ENCODE measurements around the gene ZPR1. TPM values are rescaled to one million over a fixed set of nuclear protein-coding genes. Genes with fewer than 3 reads are reported as not detected.

ZPR1 gene
- total and polyA plus RNA-seq, 10 donors, result 16.2 to 47.6 (median 23.4) TPM

DNA sequence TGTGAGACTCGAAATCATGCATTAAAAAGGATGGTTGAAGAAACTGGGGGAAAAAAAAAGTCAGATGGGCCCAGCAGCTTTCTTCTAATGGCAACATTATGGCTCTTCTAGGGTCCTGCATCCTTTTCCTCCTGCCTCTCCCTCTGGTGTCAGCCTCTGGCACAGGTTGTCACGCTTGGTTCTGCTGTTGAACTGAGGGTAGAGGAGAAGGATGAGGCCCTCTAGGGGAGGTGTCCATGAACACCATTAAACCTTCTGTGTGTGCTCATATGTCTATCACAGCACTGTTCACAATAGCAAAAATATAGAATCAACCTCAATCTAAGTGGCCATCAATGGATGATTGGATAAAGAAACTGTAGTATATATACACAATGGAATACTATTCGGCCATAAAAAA, 51.1 kb downstream of the ZPR1 start:
- Histone ChIP-seq H3K27ac (no peak overlapping the region), H3K27me3 (replicated peaks in 1 of 7) (peaks cover 0 to 7% (median 0%) of the 10 kb centered on the region in 7 donors), H3K9me3 (no peaks in the 10 kb centered on the region), H3K36me3 (no peaks in the 10 kb centered on the region), H3K4me1 (peaks cover 0 to 9% (median 6%) of the 10 kb centered on the region in 6 donors), H3K4me3 (no peak overlapping the region)
- DNase-seq, result peak; percentile 9
- TF ChIP-seq CTCF (IDR thresholded peaks at IDR 0.05 in 8 of 11, conservative IDR thresholded peaks at IDR 0.05 in 3 of 11) (no peak), POLR2AphosphoS5 (IDR thresholded peaks at IDR 0.05) (no peak), POLR2A (IDR thresholded peaks at IDR 0.05) (no peak)
- intact Hi-C loops (cut with DNase I; ENCODE audit: low total_unique reads), result no loop called here
- 85 to 97% (median 90%) methylated on average over 3 of the region's 3 CpGs for WGBS, 5 donors

DNA sequence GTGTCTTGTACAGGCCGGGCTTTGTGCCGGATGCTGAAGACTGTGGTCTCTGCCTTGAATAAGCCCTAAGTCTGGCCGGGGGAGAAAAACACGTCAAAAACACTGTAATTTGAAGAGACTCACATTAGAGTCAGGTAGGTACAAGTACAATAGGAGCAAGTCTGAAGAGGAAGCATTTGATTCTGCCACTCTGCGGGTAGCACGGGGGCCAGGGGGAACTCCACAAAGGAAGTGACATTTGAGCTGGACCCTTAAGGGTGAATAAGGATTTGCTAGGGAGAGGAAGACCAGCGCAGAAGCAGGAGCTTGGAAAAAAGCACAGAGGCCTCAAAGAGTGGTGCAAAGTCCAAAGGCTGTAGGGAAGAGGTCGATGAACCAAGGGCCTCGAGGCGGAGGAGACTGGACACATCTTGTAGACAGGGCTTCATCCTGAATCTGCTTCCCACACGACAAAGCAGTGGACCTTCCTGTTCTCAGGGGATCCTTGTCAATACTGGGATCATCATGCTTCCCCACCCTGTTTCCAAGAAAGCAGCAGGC, 53.8 kb downstream of the ZPR1 start:
- Histone ChIP-seq H3K4me1 (peaks cover 0 to 9% (median 6%) of the 10 kb centered on the region in 6 donors), H3K27ac (no peak overlapping the region), H3K36me3 (no peaks in the 10 kb centered on the region), H3K4me3 (no peak overlapping the region), H3K9me3 (no peaks in the 10 kb centered on the region), H3K27me3 (replicated peaks in 1 of 7) (peaks cover 0 to 14% (median 0%) of the 10 kb centered on the region in 7 donors)
- TF ChIP-seq CTCF (IDR thresholded peaks at IDR 0.05 in 8 of 11, conservative IDR thresholded peaks at IDR 0.05 in 3 of 11), result no peak
- no peak for TF ChIP-seq POLR2AphosphoS5 (IDR thresholded peaks at IDR 0.05)
- TF ChIP-seq POLR2A (IDR thresholded peaks at IDR 0.05), result no peak
- intact Hi-C loops (cut with DNase I; ENCODE audit: low total_unique reads), result no loop called here
- DNase-seq, result peak; percentile 29
- 56 to 64% (median 60%) methylated on average over 11 of the region's 11 CpGs for whole genome bisulfite sequencing, 5 donors

- Histone ChIP-seq H3K4me3 (no peak overlapping the region), H3K4me1 (peaks cover 0 to 9% (median 6%) of the 10 kb centered on the region in 6 donors), H3K9me3 (no peaks in the 10 kb centered on the region), H3K36me3 (no peaks in the 10 kb centered on the region), H3K27ac (no peak overlapping the region), H3K27me3 (replicated peaks in 1 of 7) (peaks cover 0 to 14% (median 0%) of the 10 kb centered on the region in 7 donors)
- intact Hi-C loops (cut with DNase I; ENCODE audit: low total_unique reads), result no loop called here
- TF ChIP-seq POLR2AphosphoS5 (IDR thresholded peaks at IDR 0.05), result no peak
- peak in 1 of 11 experiments; percentile 16 for TF ChIP-seq CTCF (IDR thresholded peaks at IDR 0.05 in 8 of 11, conservative IDR thresholded peaks at IDR 0.05 in 3 of 11)
- DNase-seq, result peak; percentile 16
- 56 to 76% (median 72%) methylated on average over 10 of the region's 10 CpGs for WGBS, 5 donors
Measured at GRCh38 chr11:116733043-116733755, 54.6 kb downstream of the ZPR1 start.

DNA sequence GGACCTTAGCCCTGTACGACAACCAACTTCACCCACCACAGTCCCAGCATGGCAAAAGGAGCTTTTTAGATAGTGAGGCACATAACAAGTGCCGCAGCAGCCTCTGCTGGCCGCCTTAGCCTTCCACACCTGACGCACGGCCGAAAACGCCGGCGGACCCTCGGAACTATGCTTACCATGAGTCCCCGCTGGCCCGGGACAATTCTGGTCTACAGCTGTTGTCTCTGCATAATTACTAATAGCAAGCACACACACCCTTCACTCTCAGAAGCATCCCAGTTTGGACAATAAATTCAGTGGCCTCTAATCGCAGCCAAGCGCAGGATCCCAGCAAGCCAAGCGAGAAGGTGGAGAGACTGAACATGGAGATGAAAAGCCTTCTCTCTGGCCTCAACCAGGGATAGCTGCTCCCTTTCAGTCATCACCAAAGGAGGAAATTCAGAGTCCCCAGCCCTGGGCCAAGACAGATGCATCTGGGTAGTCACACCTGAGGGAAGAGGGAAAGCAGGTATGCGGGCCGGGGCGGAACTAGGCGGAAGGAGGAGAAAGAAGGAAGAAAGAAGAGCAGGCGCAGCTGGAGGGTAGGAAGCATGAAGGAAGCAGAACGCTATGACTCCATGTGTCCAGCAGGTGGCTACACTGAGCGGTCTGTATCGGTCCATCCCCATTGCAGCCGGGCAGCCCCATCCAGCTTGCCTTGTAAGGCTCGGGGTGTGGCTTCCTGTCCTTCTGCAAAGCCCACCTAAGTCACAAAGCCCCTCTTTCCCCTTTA, 55.4 kb downstream of the ZPR1 start:
- WGBS, 5 donors, result 13 to 45% (median 39%) methylated on average over 13 to 25 of the region's 25 CpGs
- TF ChIP-seq POLR2AphosphoS5 (IDR thresholded peaks at IDR 0.05) (no peak), CTCF (IDR thresholded peaks at IDR 0.05 in 8 of 11, conservative IDR thresholded peaks at IDR 0.05 in 3 of 11) (peak; percentile 51 to 90 (median 80))
- H3K9me3 ChIP-seq, result no peaks in the 10 kb centered on the region

More for the DNA sequence above, 55.4 kb downstream of the ZPR1 start:
- Histone ChIP-seq H3K27ac (no peak overlapping the region), H3K4me3 (no peak overlapping the region), H3K27me3 (replicated peaks in 1 of 7) (peaks cover 0 to 14% (median 0%) of the 10 kb centered on the region in 7 donors), H3K36me3 (no peaks in the 10 kb centered on the region), H3K4me1 (peaks cover 0 to 9% (median 6%) of the 10 kb centered on the region in 6 donors)
- intact Hi-C loops (cut with DNase I; ENCODE audit: low total_unique reads), result no loop called here
- DNase-seq, result peak; percentile 86

Data from spleen (tissue), 11 donors.